HG02623 (cell line): ENCODE data around the gene ALKBH5.
A peak's percentile ranks its signal among the peaks of the same experiment; 100 is the strongest.

ENCODE experiments used
- ATAC-seq: cut with Tn5 transposase; IDR thresholded peaks from one replicate; pipeline ENCODE4 v1.9.1; 2021; ENCODE audit warnings: moderate library complexity; ENCODE audit not compliant: unreplicated experiment

Gene ALKBH5

DNA sequence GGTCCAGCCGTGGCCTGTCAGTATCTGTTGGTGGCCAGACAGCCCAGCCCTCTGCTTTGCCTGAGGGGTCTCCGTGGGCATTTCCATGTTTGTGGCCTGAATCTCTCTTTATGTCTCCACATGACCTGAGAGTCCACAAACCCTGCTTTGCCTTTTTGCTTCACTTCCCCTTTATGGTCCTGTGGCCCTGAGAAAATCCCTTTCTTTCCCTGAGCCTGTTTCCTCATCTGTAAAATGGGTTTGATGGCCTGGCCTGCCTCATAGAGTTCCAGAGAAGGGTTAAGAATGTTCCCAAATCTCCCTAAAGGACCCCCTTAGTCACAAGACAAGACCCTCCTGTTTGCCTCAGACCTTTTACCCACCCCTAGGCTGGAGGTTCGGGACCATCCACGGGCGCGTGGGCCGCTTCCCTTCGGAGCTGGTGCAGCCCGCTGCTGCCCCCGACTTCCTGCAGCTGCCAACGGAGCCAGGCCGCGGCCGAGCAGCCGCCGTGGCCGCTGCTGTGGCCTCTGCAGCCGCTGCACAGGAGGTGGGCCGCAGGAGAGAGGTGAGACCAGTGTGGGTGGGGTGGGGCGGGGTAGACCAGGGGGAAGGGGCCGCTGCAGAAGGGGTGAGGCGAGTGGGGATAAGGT lies 26.2 kb upstream of the ALKBH5 start:
- ATAC-seq, result no peak

DNA sequence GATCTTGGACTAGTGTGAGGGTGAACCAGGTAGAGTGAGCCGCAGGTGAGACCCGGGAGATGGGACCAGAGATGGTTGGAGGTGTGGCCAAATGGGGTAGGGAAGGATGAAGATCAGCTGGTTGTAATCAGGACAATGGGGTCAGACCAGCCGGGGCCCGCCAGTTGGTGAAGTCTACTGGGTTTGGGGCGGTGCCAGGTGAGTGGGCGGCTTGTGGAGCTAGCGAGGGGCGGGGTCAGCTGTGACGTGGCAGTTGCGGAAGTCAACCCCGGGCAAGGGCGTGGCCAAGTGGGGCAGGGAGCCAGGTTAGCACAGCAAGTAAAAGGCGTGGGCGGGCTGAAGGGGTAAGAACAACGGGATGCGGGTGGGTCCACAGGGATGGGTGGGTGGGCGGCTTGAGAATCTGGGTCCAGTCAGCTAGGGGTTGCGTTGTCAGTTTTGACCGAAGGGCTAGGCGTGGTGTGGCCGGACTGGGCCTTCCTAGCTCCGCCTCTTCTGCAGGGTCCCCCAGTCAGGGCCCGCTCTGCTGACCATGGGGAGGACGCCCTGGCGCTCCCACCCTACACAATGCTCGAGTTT lies 25.5 kb upstream of the ALKBH5 start:
- ATAC-seq, result no peak

DNA sequence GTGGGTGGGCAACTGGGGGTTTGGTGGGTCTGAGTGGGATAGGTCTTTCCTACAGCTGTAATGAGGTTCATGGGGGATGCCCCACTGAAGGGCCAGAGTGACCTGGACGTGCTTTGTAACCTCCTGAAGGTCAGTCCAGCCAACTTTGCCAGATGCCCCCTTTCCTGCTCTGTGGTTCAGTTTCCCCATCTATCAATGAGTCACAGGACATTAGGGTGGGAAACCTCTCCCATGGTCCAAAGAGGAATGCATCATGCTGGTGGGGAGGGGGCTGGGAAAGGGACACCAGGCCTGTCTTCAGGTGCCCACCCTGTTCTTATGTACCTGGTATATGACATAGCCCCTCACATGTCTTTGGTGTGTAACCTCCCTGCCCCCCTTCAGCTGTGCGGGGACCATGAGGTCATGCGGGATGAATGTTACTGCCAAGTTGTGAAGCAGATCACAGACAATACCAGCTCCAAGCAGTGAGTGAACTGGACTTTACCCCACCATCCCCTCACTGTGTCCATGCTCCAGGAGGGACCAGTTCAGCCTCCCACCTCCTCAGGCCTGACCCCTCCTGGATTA lies 24.0 kb upstream of the ALKBH5 start:
- ATAC-seq, result no peak

DNA sequence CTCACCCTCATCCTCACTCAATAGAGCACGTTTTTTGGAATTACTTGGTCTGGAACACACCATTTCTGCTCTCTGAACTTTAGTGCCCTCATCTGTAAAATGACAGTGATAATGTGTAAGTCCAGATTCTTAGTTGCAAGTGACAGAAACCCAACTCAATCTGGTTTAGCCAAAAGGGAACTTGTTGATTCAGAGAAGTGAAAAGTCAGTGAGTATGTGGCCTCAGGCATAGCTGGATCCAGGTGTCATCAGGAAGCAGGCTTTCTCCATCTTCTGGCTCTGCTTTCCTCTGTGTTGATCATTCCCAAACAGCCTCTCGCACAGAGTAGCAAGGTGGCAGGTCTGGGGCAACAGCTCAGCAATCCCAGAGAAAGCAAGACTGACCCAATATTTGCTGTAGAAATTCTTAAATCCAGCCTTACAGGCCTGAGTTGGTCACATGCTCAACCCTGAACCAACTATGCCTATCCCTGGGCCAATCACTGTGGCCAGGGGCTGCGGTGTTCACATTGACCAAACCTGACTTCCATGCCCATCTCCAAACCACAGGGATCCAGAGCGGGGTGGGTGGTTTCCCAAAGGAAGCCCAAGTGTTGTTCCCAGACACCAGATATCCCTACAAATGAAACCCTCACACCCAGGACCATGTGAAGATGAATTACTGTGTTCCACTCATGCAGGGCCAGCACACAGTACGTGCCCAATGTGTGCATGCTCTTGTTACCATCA lies 23.3 kb upstream of the ALKBH5 start:
- ATAC-seq, result no peak

DNA sequence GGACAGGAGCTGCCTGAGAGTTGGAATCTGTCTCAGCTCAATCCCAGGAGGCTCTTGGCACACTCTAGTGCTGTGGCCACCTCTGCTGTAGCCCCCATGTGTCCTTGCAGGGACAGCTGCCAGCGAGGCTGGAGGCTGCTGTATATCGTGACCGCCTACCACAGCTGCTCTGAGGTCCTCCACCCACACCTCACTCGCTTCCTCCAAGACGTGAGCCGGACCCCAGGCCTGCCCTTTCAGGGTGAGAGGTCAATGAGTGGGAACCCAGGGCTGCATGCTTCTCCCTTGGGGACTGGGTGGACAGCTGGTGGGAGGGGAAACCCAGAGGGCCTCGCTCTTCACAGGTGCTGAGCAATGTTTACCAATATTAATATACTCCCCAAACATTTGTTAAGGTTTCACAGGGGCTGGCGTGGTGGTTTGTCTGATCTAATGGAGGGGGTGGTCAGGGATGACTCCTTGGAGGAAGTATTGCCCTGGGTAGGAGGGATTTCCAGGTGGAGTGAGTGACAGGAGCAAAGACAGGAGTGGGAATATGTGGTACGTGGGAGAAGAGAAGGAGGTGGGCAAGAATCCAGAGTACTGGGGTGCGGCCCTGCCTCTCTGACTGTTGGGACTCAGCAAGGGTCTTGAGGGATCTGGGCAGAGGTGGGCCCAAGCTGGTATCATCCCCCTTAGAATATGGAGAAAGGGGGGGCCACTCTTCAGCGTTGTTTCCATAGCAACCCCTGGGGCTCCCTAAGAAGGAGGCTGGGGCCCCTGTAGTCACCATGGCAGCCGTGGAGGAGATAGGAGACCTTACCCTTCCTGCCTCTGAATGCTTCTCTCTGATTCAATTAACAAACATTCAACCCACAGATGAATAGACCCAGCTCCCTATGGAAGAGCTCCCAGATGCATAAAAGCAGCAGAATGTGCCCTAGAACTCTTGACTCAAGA lies 22.2 kb upstream of the ALKBH5 start:
- ATAC-seq, result peak; percentile 38

DNA sequence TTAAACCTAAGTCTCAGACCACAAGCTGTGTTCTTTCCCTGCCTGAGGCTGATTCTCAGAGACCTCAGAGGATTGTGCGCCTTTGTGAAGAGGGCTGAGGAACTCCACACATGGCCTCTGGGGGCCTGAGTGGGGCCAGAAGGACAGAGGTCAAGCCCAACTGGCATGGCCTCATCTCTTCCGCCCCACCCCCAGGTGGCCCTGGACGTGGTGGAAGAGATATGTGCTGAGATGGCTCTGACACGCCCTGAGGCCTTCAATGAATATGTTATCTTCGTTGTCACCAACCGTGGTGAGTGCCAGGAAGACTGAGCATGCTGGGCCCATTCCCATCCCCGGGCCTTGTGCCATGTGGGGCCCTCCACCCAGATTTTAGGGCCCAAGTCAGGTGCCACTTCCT lies 20.1 kb upstream of the ALKBH5 start:
- no peak for ATAC-seq

DNA sequence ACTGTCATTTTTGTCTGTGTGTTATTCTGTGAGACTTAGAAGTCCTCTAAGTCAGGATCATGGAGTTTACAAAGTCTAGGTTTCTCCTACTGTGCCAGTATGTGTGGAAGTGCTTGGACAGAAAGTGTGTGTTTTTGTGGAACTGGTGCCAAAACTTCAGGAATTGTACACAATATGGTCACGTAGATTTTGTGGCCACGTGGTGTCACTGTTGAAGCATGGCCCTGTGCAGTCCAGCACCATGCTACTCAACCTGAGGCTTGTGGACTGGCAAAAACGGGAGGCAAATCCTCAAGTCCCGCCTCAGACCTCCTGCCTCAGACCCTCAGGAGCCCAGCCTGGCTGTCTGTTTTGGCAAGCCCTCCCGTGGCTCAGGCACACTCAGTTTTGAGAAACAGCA lies 16.7 kb upstream of the ALKBH5 start:
- ATAC-seq, result no peak

DNA sequence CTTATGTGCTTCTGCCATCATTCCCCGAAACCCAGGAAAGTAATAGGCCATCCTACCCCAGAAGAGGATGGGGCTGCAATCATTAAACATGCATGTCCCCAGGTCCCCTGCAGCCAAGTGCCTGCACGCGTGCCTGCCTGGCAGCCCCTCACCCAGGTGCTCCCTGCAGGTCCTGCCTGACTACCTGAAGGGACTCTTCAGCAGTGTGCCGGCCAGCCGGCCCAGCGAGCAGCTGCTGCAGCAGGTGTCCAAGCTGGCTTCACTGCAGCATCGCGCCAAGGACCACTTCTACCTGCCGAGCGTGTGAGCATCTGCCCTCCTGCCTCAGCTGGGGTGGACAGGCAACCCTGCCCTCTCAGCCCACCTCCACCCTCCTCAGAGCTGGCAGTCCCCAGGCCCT lies 16.2 kb upstream of the ALKBH5 start:
- ATAC-seq, result no peak

DNA sequence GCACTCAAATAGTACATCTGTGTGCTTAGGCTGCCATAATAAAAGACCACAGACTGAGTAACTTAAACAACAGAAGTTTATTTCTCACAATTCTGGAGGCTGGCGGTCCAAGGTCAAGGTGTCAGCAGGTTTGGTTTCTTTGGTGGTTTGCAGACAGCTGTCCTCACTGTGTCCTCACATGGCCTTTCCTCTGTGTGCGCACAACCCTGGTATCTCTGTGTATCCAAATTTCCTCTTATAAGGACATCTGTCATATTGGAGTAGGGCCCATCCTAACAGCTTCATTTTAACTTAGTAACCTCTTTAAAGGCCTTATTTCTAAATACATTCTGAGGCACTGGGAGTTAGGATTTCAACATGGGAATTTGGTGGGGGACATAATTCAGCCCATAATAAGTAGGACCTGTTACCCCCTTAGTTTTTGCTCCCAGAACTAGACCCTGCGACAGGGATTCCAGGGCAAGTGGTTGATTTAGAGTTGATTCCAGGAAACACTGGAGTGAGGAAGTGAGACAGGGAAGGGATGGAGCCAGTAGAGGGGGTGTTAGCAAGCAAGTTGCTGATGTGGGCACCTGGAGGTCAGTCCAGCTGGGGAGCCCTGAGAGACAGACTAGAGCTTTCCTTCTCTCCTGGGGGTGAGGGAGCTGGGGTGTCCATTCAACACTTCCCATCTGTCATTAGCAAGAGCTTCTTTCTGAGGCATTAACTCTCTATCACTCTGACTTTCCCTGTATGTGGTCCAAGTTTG lies 10.9 kb upstream of the ALKBH5 start:
- ATAC-seq, result no peak

DNA sequence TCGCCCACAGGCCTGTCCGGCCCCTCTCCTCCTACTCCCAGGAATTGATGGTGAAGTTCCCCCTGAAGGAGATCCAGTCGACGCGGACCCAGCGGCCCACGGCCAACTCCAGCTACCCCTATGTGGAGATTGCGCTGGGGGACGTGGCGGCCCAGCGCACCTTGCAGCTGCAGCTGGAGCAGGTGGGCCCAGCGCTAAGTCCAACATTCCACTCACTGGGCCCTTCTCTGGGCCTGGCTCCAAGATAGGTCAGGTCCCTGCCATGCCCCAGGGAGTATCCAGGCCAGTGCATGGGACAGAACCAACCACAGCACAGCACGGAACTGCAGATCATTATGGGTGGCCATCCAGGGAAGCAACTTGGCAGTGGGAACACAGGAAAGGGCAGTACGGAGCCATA lies 9.9 kb upstream of the ALKBH5 start:
- no peak for ATAC-seq

DNA sequence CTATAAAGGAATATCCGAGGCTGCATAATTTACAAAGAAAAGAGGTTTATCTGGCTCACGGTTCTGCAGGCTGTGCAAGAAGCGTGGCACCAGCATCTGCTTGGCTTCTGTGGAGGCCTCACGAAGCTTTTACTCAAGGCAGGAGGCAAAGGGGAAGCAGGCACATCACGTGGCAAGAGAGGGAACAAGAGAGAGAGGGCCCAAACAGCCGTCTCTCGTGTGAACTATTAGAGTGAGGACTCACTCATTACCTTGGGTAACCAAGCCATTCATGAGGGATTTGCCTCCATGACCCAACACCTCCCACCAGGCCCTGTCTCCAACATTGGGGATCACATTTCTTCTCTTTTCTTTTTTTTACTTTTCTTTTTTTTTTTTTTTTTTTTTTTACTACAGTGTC lies 7.5 kb upstream of the ALKBH5 start:
- no peak for ATAC-seq

DNA sequence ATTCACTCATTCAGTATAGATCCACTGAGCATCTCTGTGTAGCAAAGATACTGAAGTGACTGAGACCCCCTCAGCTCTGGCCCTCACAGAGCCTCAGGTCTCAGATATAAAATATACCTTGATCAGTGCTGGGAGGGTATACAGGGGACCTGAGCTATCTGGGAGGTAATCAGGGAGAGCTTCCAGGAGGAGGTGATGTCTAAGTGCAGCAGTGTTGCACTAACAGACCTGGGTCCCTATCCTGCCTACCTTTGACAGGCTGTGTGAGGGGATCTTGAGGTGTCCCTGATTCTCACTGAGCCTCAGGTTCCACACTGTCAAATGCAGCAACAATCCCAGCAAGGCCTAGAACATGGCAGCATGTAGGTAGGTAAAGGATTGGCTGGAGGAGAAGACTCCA lies 6.5 kb upstream of the ALKBH5 start:
- no peak for ATAC-seq

DNA sequence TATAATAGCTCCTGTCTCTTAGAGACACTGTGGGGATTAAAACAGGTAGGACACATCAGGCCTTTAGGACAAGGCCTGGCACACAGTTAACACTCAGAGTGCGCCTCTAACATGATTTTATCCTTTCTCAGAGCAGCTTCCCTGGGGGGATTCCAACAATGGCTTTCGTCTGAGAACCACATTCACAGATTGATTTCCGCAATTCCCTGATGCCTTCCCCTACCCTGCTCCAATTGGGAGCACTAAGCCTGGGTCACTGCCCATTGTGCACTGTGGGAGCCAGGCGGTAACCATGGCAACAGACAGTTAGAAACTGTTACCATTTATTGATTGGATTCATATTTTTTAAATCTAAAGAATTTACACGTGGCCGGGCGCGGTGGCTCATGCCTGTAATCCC lies 5.9 kb upstream of the ALKBH5 start:
- no peak for ATAC-seq

DNA sequence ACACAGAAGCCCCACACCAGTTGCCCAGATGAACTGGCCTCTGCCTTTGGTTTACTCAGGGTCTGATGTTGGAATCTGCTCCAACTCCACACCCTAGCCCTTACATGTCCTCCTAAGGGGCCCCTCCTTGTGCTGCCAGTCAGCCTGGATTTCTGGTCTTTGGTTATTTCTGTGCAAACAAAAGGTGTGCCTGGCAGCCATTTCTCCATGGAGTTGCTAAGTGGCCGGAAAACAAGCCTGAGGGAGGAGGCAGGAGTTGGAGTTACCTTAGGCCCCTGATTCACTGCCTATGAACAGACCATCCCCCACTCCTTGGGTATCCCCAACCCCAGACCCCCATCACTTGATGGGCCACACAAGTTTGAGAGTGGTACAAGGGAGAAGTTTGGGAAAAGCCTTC lies 4.4 kb upstream of the ALKBH5 start:
- ATAC-seq, result no peak

DNA sequence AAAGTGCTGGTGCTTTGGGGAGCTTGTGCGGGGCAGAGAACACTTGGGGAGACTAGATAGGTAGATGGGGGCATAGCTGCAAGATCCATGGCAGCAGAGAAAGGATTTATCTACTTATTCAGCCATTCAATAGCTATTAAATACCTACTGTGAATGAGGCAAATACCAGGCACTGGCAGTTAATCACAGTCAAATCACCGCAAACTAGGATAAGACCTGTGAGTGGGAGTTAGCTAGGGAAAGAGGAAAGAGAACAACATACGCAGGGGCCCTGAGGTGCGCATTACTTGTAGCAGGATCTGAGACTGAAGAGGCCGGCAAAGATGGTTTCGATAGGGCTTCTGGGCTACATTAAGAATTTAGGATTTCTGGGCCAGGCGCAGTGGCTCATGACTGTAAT lies 3.8 kb upstream of the ALKBH5 start:
- ATAC-seq, result no peak

DNA sequence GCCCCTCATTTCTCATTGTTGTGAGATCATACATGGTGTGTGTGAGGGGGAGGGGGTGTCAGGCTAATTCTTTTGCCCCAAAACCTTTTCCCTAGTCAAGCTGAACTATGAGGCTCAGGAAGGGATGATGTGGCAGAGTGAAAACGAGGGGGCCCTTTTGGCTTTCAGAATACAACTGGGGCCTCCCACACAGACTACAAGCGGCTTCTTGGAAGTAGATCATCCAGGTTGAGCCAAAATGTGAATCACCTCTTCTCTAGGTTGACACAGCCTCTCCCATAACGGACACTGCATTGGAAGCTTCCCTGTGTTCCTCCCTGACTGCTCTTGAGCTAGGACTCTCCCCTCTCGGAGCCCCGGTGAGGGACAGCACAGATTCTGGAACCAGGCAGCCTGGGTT lies 2.3 kb upstream of the ALKBH5 start:
- ATAC-seq, result no peak

DNA sequence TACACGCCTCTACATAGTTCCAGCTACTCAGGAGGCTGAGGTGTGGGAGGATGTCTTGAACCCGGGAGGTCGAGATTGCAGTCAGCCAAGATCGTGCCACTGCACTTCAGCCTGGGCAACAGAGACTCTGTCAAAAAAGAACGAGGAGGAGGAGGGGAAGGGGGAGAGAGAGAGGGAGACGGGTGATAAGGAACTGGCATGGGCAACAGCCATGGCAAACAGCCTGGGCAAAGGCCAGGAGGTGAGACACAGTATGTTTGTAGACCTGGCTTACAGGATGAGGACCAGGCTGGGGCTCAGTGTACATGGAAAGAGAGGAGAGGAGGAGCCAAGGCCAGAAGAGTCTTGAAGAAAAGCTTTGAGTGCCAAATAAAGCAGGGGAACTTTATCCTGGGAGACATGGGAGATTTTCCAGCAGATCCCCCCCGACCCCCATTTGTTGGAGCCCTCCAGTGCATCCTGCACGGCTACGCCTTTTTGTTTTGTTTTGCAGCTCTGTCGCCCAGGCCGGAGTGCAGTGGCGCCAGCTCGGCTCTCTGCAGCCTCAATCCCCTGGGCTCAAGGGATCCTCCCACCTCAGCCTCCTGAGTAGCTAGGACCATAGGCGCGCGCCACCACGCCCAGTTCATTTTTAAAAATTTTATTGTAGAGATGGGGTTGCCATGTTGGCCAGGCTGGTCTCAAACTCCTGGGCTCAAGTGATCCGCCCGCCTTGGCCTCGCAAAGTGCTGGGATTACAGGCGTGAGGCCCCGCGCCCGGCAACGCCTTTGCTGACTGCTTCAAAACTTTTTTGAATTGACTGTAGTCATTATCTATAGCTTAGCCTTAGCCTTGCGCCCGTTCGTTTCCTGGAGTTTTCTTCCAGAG lies 1.3 kb upstream of the ALKBH5 start:
- no peak for ATAC-seq

DNA sequence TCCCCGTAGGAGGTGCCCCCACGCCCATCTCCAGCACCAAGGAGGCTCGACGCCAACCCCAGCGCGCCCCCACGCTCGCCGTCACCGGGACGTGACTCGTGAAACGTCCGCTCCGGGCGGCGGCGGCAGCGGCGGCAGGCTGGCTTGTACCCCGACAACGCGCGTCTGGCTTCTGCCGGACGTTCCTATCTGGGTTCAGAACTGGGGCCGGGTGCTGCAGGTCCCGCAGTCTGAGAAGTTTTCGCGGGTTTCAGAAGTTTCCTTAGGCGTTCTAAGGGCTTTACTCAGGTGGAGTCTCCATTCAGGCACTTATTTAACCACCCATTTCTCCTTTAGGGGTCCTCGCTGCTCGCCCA lies 672 bp upstream of the ALKBH5 start:
- ATAC-seq, result peak; percentile 37

DNA sequence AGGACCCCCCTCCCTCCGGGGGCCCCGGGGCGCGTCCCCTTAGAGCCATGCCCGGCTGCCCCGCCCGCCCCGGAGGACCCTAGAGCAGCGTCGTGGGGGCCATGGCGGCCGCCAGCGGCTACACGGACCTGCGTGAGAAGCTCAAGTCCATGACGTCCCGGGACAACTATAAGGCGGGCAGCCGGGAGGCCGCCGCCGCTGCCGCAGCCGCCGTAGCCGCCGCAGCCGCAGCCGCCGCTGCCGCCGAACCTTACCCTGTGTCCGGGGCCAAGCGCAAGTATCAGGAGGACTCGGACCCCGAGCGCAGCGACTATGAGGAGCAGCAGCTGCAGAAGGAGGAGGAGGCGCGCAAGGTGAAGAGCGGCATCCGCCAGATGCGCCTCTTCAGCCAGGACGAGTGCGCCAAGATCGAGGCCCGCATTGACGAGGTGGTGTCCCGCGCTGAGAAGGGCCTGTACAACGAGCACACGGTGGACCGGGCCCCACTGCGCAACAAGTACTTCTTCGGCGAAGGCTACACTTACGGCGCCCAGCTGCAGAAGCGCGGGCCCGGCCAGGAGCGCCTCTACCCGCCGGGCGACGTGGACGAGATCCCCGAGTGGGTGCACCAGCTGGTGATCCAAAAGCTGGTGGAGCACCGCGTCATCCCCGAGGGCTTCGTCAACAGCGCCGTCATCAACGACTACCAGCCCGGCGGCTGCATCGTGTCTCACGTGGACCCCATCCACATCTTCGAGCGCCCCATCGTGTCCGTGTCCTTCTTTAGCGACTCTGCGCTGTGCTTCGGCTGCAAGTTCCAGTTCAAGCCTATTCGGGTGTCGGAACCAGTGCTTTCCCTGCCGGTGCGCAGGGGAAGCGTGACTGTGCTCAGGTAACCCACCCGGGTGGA lies 759 bp downstream of the ALKBH5 start:
- ATAC-seq, result no peak
